ENCODE results near the gene NLRC5.

Gene NLRC5

DNA sequence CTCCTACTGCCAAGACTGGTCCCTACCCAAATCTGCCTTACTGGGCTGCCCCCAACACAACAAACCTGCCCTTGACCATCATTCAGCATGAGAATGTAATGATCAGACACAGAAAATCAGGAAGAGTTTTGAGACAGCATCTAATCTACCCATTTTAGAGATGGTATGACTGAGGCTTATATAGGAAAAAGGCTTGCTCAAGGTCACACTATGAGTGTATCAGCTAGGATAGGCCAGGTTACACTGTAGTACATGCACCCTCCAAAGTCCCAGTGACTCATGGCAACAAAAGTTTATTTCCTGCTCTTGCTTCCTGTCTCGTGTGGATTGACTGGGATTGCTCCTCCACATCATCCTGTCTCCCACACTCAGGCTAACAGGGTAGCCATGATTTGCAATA, 27.9 kb downstream of the NLRC5 start:
- H3K27ac ChIP-seq (ENCODE audit: low read depth, low read length), result no peak overlapping the region
- no peaks in the 10 kb centered on the region for H3K36me3 ChIP-seq (ENCODE audit: control insufficient read depth, insufficient read depth, low read length)
- H3K9me3 ChIP-seq (ENCODE audit: control insufficient read depth, insufficient read depth, low read length), result no peaks in the 10 kb centered on the region
- no peaks in the 10 kb centered on the region for H3K27me3 ChIP-seq (ENCODE audit: control insufficient read depth, insufficient read depth, low read length)
- H3K9ac ChIP-seq (ENCODE audit: low read depth, low read length), result no peak overlapping the region
- peaks cover 1% of the 10 kb centered on the region; the same call in 1 of the 2 replicates for H3K4me1 ChIP-seq (ENCODE audit: control insufficient read depth, insufficient read depth, low read length)
- no peak overlapping the region for H3K4me3 ChIP-seq (ENCODE audit: low read depth, low read length)

DNA sequence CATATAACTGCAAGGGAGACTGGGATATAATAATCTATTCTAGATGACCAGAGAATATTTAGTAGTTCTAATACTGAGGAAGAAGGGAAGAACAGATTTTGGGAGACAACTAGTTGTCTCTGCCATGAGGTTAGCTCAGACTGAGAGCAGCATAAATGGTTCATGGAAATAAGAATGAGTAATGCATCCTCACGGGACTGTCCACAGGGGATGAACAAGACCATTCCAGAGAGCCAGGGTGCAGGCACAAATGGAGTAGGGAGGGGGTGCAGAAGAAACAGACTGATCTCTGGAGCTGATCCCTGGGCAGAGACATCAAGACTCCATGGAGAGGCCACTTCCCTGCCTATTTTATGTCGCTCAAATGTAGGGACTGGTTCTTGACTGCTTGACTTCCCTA, 30.4 kb downstream of the NLRC5 start:
- H3K4me3 ChIP-seq (ENCODE audit: low read depth, low read length), result no peak overlapping the region
- H3K9ac ChIP-seq (ENCODE audit: low read depth, low read length), result no peak overlapping the region
- H3K27ac ChIP-seq (ENCODE audit: low read depth, low read length), result no peak overlapping the region
- no peaks in the 10 kb centered on the region for H3K27me3 ChIP-seq (ENCODE audit: control insufficient read depth, insufficient read depth, low read length)
- H3K9me3 ChIP-seq (ENCODE audit: control insufficient read depth, insufficient read depth, low read length), result no peaks in the 10 kb centered on the region
- no peaks in the 10 kb centered on the region for H3K4me1 ChIP-seq (ENCODE audit: control insufficient read depth, insufficient read depth, low read length)
- no peaks in the 10 kb centered on the region for H3K36me3 ChIP-seq (ENCODE audit: control insufficient read depth, insufficient read depth, low read length)

DNA sequence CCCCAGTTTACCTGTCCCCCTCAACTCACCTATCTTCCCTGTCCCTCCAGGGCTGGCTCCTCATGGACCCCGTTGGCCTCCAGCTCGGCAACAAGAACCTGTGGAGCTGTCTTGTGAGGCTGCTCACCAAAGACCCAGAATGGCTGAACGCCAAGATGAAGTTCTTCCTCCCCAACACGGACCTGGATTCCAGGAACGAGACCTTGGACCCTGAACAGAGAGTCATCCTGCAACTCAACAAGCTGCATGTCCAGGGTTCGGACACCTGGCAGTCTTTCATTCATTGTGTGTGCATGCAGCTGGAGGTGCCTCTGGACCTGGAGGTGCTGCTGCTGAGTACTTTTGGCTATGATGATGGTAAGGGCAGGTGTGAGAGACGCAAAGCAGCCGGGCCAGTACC, 31.3 kb downstream of the NLRC5 start:
- Histone ChIP-seq H3K9me3 (ENCODE audit: control insufficient read depth, insufficient read depth, low read length) (no peaks in the 10 kb centered on the region), H3K27me3 (ENCODE audit: control insufficient read depth, insufficient read depth, low read length) (no peaks in the 10 kb centered on the region), H3K4me3 (ENCODE audit: low read depth, low read length) (no peak overlapping the region), H3K27ac (ENCODE audit: low read depth, low read length) (no peak overlapping the region), H3K4me1 (ENCODE audit: control insufficient read depth, insufficient read depth, low read length) (no peaks in the 10 kb centered on the region), H3K36me3 (ENCODE audit: control insufficient read depth, insufficient read depth, low read length) (no peaks in the 10 kb centered on the region), H3K9ac (ENCODE audit: low read depth, low read length) (no peak overlapping the region)

GRCh38 chr16:57021757-57022156, 32.4 kb downstream of the NLRC5 start:
- H3K27ac ChIP-seq (ENCODE audit: low read depth, low read length), result no peak overlapping the region
- H3K4me1 ChIP-seq (ENCODE audit: control insufficient read depth, insufficient read depth, low read length), result no peaks in the 10 kb centered on the region
- no peaks in the 10 kb centered on the region for H3K36me3 ChIP-seq (ENCODE audit: control insufficient read depth, insufficient read depth, low read length)

GRCh38 chr16:57022445-57022844, 33.1 kb downstream of the NLRC5 start:
- Histone ChIP-seq H3K27ac (ENCODE audit: low read depth, low read length) (no peak overlapping the region), H3K27me3 (ENCODE audit: control insufficient read depth, insufficient read depth, low read length) (no peaks in the 10 kb centered on the region), H3K9me3 (ENCODE audit: control insufficient read depth, insufficient read depth, low read length) (no peaks in the 10 kb centered on the region), H3K36me3 (ENCODE audit: control insufficient read depth, insufficient read depth, low read length) (no peaks in the 10 kb centered on the region), H3K9ac (ENCODE audit: low read depth, low read length) (no peak overlapping the region), H3K4me1 (ENCODE audit: control insufficient read depth, insufficient read depth, low read length) (no peaks in the 10 kb centered on the region), H3K4me3 (ENCODE audit: low read depth, low read length) (no peak overlapping the region)

More at GRCh38 chr16:57021757-57022156, 32.4 kb downstream of the NLRC5 start:
- Histone ChIP-seq H3K27me3 (ENCODE audit: control insufficient read depth, insufficient read depth, low read length) (no peaks in the 10 kb centered on the region), H3K9ac (ENCODE audit: low read depth, low read length) (no peak overlapping the region), H3K4me3 (ENCODE audit: low read depth, low read length) (no peak overlapping the region), H3K9me3 (ENCODE audit: control insufficient read depth, insufficient read depth, low read length) (no peaks in the 10 kb centered on the region)

- Histone ChIP-seq H3K36me3 (ENCODE audit: control insufficient read depth, insufficient read depth, low read length) (no peaks in the 10 kb centered on the region), H3K27me3 (ENCODE audit: control insufficient read depth, insufficient read depth, low read length) (no peaks in the 10 kb centered on the region), H3K4me1 (ENCODE audit: control insufficient read depth, insufficient read depth, low read length) (no peaks in the 10 kb centered on the region), H3K4me3 (ENCODE audit: low read depth, low read length) (no peak overlapping the region), H3K27ac (ENCODE audit: low read depth, low read length) (no peak overlapping the region), H3K9ac (ENCODE audit: low read depth, low read length) (no peak overlapping the region), H3K9me3 (ENCODE audit: control insufficient read depth, insufficient read depth, low read length) (no peaks in the 10 kb centered on the region)
Observed at GRCh38 chr16:57023541-57024249, 34.3 kb downstream of the NLRC5 start.

- H3K9me3 ChIP-seq (ENCODE audit: control insufficient read depth, insufficient read depth, low read length), result no peaks in the 10 kb centered on the region
- H3K9ac ChIP-seq (ENCODE audit: low read depth, low read length), result no peak overlapping the region
- no peaks in the 10 kb centered on the region for H3K27me3 ChIP-seq (ENCODE audit: control insufficient read depth, insufficient read depth, low read length)
- no peaks in the 10 kb centered on the region for H3K36me3 ChIP-seq (ENCODE audit: control insufficient read depth, insufficient read depth, low read length)
- no peak overlapping the region for H3K27ac ChIP-seq (ENCODE audit: low read depth, low read length)
- no peak overlapping the region for H3K4me3 ChIP-seq (ENCODE audit: low read depth, low read length)
- H3K4me1 ChIP-seq (ENCODE audit: control insufficient read depth, insufficient read depth, low read length), result no peaks in the 10 kb centered on the region
Observed at GRCh38 chr16:57024894-57025680, 35.7 kb downstream of the NLRC5 start.

DNA sequence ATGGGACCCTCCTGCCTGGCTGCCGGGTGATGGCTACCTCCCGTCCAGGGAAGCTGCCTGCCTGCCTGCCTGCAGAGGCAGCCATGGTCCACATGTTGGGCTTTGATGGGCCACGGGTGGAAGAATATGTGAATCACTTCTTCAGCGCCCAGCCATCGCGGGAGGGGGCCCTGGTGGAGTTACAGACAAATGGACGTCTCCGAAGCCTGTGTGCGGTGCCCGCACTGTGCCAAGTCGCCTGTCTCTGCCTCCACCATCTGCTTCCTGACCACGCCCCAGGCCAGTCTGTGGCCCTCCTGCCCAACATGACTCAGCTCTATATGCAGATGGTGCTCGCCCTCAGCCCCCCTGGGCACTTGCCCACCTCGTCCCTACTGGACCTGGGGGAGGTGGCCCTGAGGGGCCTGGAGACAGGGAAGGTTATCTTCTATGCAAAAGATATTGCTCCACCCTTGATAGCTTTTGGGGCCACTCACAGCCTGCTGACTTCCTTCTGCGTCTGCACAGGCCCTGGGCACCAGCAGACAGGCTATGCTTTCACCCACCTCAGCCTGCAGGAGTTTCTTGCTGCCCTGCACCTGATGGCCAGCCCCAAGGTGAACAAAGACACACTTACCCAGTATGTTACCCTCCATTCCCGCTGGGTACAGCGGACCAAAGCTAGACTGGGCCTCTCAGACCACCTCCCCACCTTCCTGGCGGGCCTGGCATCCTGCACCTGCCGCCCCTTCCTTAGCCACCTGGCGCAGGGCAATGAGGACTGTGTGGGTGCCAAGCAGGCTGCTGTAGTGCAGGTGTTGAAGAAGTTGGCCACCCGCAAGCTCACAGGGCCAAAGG, 36.8 kb downstream of the NLRC5 start:
- H3K36me3 ChIP-seq (ENCODE audit: control insufficient read depth, insufficient read depth, low read length), result no peaks in the 10 kb centered on the region
- H3K27ac ChIP-seq (ENCODE audit: low read depth, low read length), result no peak overlapping the region
- no peak overlapping the region for H3K4me3 ChIP-seq (ENCODE audit: low read depth, low read length)
- no peaks in the 10 kb centered on the region for H3K9me3 ChIP-seq (ENCODE audit: control insufficient read depth, insufficient read depth, low read length)
- no peaks in the 10 kb centered on the region for H3K4me1 ChIP-seq (ENCODE audit: control insufficient read depth, insufficient read depth, low read length)
- H3K27me3 ChIP-seq (ENCODE audit: control insufficient read depth, insufficient read depth, low read length), result no peaks in the 10 kb centered on the region
- H3K9ac ChIP-seq (ENCODE audit: low read depth, low read length), result no peak overlapping the region

DNA sequence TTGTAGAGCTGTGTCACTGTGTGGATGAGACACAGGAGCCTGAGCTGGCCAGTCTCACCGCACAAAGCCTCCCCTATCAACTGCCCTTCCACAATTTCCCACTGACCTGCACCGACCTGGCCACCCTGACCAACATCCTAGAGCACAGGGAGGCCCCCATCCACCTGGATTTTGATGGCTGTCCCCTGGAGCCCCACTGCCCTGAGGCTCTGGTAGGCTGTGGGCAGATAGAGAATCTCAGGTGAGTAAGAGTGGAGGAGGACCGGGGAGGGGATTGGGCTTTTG, 37.4 kb downstream of the NLRC5 start:
- no peak overlapping the region for H3K27ac ChIP-seq (ENCODE audit: low read depth, low read length)
- no peaks in the 10 kb centered on the region for H3K9me3 ChIP-seq (ENCODE audit: control insufficient read depth, insufficient read depth, low read length)
- H3K36me3 ChIP-seq (ENCODE audit: control insufficient read depth, insufficient read depth, low read length), result no peaks in the 10 kb centered on the region
- H3K9ac ChIP-seq (ENCODE audit: low read depth, low read length), result no peak overlapping the region
- no peaks in the 10 kb centered on the region for H3K4me1 ChIP-seq (ENCODE audit: control insufficient read depth, insufficient read depth, low read length)
- no peak overlapping the region for H3K4me3 ChIP-seq (ENCODE audit: low read depth, low read length)
- no peaks in the 10 kb centered on the region for H3K27me3 ChIP-seq (ENCODE audit: control insufficient read depth, insufficient read depth, low read length)

DNA sequence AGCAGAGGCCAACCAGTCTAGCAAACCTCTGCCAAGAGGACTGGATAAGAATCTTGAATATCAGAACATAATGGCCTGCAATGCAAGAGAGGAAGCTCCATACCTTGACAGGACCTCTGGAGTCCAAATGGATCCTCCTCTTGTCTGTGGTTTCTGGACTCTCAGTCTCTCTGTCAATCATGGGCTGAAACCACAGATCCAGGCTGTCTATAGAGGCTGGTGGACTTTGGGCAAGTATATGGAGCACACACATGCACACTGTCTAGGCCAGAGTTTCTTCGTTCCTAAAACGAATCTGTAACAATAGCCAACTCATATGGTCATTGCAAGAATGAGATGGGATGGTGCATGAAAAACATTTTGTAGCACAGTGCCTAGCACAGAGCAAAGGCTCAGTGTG, 37.7 kb downstream of the NLRC5 start:
- no peak overlapping the region for H3K9ac ChIP-seq (ENCODE audit: low read depth, low read length)
- H3K27me3 ChIP-seq (ENCODE audit: control insufficient read depth, insufficient read depth, low read length), result no peaks in the 10 kb centered on the region
- no peak overlapping the region for H3K4me3 ChIP-seq (ENCODE audit: low read depth, low read length)
- no peak overlapping the region for H3K27ac ChIP-seq (ENCODE audit: low read depth, low read length)
- no peaks in the 10 kb centered on the region for H3K4me1 ChIP-seq (ENCODE audit: control insufficient read depth, insufficient read depth, low read length)
- no peaks in the 10 kb centered on the region for H3K9me3 ChIP-seq (ENCODE audit: control insufficient read depth, insufficient read depth, low read length)
- H3K36me3 ChIP-seq (ENCODE audit: control insufficient read depth, insufficient read depth, low read length), result no peaks in the 10 kb centered on the region

DNA sequence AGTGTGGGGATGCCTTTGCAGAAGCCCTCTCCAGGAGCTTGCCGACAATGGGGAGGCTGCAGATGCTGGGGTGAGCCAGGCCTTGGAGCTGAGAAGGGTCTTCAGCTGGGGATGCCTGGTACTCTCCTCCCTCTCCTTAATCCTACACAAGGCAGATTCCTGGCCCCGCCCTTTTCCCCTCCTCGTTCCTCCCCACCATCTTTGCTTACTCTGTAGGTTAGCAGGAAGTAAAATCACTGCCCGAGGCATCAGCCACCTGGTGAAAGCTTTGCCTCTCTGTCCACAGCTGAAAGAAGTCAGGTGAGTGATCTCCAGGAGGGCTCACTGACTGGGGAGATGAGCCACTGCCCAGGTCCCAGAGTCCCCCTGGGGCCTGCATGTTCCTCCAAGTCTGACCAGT, 38.7 kb downstream of the NLRC5 start:
- Histone ChIP-seq H3K9ac (ENCODE audit: low read depth, low read length) (no peak overlapping the region), H3K4me3 (ENCODE audit: low read depth, low read length) (no peak overlapping the region), H3K9me3 (ENCODE audit: control insufficient read depth, insufficient read depth, low read length) (no peaks in the 10 kb centered on the region), H3K27ac (ENCODE audit: low read depth, low read length) (no peak overlapping the region), H3K27me3 (ENCODE audit: control insufficient read depth, insufficient read depth, low read length) (no peaks in the 10 kb centered on the region), H3K4me1 (ENCODE audit: control insufficient read depth, insufficient read depth, low read length) (no peaks in the 10 kb centered on the region), H3K36me3 (ENCODE audit: control insufficient read depth, insufficient read depth, low read length) (no peaks in the 10 kb centered on the region)
